RKO (cell line): ENCODE measurements around the gene MGA.

ENCODE experiments used
- DNase-seq: peaks from one replicate; pipeline ENCODE4 v3.0.0-alpha.2; 2016; ENCODE audit warnings: low spot score

Gene MGA

DNA sequence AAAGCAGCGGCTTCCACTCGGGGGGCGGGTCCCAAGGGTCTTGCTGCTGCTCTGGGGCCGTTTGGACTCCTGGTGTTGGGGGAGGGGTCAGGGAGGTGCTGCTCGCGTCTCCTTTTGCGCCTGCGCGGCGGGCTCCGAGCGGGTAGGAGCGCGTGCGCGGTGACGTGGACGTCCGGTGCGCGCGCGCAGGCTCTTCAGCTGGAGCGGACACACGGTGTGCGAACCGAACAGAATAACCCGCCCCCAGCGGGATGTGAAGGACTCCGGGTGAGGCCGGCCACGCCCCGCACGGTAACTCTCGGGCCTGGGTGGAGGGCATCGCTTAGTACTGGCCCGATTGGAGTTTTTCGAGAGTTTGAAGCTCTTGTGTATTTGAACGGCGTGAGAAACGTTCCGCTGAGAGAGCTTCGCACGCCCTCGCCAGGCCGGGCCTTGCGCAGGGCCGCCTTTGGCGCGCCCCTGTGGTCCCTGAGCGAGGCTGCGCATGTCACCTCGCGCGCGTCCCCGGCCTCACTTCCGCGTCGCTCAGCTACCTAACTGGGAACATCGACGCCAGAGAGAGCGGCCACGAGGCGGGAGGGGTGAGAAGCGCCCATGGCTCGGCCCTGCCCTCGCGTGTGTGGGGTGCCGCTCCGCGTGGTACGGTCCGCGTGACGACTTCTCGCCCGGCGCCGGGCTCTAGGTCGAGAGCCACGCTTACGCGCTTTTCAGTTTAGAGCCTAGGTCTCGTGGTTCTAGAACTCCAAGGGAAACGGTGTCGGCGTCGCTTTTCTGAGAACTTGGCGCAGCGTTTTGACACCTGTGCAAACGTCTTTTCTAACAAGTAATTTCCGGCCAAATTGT, at the start of gene MGA:
Gene MGA (plus strand): TSS at position 171 of the 843 bp plus-strand sequence.
- DNase-seq: peak; percentile 85

GRCh38 chr15:41620536-41621199, 39.5 kb upstream of the MGA start:
- no peak for DNase-seq

DNA sequence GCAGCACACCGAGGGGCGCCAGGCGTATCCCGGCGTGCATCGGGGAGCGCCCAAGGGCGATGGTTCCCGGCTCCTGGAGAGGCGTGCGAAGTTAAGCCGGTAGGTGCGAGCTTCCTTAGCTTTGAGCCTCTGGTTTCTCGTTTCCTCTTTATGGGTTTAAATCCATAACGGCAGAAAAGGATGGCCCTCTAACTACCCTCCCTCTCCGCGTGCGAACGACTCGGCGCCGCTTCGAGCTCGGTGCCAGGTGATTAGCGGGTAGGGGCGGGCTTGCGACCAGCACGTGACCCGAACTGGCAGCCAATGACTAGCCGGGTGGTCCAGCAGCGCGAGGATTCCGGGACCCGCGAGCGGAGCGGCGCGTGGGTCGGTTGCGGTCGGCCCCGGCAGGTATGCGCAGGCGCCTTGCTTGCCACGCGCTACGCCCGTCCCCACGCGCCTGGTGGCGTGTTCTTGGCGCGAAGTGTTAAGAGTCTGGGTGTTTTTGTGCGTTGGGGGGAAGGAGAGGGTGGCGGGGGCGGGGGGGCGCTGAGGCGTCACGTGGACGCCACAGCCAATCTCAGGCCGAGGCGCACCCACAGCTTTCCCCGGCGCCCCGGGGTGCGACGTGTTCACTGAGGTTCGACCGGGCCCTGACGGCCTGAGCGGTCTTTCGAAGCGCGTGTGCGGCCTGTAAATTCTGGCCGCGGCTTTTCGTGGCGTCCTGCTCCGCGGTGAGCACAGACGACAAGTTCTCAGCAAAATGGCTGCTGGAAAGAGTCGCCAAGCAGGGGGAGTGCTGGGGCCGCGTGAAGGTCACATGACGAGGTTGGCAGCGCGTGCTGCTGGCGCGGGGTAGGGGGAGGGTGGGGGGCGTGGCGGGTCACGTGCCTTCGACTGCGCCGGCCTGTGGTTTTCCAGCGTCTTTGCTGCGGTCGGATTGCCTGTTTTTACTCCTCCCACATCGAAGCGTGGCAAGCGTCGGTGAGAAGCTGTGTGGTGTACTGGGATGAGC, 38.7 kb upstream of the MGA start:
- no peak for DNase-seq

DNA sequence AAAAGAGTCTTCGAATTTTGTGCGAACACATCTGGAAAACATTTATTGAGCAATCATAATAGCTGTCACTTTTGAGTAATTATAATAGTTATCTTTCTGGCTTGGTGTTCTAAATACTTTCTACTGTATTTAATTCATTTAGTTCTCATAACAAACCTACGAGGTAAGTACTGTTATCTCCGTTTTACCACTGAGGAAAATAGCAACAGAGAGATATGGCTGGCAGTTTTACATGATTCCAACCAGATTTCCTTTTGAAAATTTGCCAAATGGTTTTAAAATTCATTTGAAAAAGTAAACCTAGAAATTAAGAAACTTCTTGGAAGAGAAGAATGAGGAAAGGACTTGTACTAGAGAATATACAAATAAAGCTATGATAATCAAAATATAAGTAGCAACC, 37.3 kb upstream of the MGA start:
- DNase-seq: no peak

- DNase-seq: no peak
These were observed 33.0 kb upstream of the MGA start for GRCh38 chr15:41627203-41627602.

- DNase-seq: no peak
These were observed 30.7 kb upstream of the MGA start for GRCh38 chr15:41629463-41629862.

DNA sequence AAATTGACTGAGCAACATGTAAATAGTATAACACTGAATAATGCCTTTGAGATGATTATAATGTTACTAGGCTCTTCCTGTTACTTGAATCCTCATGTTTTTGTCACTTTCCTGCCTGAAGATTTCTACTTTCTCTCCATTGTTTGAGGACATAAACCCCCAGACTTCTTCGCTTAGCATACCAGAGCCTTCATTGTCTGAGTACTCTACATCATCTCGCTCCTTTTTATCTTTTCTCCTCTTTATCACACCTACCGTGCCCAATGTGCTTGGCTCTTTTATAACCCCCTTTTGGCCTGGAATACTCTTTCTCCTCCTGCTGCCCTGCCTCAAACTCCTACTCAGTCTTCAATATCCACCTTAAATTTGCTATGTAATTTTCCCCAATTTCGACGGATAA, 30.3 kb upstream of the MGA start:
- DNase-seq: no peak

GRCh38 chr15:41630616-41631217, 29.5 kb upstream of the MGA start:
- DNase-seq: no peak

GRCh38 chr15:41631880-41632470, 28.2 kb upstream of the MGA start:
- no peak for DNase-seq

- DNase-seq: no peak
These were observed 26.6 kb upstream of the MGA start for GRCh38 chr15:41633609-41634008.

DNA sequence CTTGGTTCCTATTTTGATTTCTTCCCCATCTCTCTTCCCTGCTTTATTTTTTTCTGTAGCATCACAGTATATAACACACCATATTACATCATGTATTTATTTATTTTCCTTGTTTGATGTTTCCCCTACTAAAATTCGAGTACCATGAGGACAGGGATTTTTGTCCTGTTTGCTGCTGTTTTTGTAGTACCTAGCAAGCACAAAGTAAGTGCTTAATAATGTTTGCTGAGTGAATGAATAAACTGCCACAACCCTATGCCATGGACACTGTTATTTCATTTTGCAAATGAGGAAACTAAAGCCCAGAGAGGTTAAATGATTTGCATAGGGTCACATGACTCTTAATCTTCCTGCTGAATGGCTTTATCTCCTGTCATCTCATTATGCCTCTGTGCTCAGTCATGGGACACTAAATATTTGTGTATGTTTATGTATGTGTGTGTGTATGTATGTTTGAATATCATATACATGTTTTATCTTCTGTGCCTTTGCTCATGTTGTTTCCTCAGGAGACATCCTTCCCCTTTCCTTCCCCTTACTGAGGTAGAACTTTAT, 26.1 kb upstream of the MGA start:
- no peak for DNase-seq

GRCh38 chr15:41637086-41637485, 23.1 kb upstream of the MGA start:
- DNase-seq: no peak

DNA sequence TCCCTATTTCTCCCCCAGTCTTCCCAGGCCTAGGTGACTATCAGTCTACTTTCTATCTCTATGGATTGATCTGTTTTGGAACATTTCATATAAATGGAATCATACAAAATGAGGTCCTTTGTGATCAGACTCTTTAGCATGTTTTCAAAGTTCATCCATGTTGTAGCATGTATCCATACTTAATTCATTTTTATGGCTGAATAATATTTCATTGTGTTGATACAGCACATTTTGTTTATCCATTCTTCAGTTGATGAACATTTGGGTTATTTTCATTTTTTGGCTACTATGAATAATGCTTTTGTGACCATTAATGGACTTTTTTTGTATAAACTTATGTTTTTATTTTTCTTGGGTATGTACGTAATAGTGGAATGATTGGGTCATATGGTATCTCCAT, 19.2 kb upstream of the MGA start:
- no peak for DNase-seq

DNA sequence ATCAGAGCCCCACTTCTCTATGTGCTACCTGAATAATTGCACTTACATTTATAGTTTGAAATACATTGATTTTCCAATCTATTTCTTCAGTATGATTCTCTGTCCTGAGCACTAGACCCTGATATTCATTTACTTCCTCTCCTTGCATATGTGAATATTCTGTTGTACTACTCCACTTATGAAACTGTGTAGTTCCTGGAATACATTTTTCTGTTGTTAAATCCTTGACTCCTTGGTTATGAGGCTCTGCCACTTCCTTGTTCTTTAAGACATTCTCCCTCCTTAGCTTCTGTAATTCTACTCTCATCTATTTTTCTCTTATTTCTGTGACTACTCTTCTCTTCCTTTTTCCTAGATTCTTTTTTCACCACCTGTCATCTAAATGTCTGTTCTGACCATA, 12.9 kb upstream of the MGA start:
- no peak for DNase-seq

DNA sequence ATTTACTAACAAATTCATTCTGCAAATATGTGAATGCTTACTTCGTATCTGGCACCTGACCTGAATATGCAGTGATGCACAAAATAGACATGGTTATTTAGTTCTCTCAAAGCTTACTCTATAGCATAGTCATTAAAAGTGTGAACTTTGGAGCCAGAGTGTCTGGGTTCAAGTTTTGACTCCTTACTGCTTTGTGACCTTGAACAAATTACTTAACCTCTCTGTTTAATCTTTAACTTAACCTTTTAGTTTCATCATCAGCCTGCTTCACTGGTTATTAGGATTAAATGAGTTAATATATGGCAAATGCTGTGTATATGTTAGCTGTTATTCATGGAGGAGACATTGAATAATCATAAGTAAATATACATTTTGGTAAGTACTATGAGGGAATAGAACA, 12.1 kb upstream of the MGA start:
- DNase-seq: no peak

DNA sequence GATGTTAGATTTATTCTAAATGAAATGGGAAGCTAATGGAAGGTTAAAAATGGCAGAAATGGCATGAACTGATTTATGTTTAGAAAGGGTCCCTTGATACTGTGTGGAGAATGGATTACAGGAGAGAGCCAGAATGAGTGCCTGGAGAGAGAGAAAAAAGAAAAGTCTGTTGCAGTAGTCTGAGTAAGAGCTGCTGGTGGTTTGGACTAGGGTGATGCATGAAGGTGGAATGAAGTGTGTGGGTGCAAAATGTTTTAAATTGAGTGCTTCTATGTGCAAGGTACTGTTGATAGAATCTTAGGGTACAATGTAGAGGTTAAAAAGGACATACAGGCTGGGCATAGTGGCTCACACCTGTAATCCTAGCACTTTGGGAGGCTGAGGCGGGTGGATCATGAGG, 11.4 kb upstream of the MGA start:
- no peak for DNase-seq

DNA sequence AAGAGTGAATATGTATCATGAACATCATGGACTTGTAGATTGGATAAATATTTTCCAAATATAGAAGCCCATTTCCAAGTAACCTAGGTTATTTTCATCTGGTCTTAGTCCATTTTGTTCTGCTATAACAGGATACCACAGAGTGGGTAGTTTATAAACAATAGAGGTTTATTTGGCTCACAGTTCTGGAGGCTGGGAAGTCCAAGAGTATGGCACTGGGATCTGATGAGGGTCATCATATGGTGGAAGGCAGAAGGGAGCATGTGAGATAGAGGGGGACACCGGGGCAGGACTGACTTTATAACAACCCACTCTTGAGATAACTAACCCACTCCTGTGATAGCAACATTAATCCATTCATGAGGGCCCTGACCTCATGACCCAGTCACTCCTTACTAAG, 9.4 kb upstream of the MGA start:
- no peak for DNase-seq

DNA sequence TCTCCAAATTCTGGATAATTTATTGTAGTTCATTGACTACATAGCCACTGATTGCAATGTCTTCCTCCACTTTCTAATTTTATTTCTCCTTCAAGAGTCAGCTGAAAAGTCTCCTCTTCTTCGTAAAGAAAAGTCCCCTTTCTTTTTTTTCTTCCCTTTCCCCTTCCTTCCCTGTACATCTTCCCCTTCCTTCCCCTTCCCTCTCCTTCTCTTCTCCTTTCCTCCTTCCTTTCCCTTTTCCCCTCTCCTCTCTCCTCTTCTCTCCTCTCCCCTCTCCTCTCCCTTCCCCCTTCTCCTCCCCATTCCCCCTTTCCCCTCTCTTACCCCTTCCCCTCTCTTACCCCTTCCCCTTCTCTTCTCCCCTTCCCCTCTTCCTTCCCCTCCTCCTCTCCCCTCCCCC, 8.8 kb upstream of the MGA start:
- no peak for DNase-seq

GRCh38 chr15:41653760-41654159, 6.4 kb upstream of the MGA start:
- DNase-seq: no peak

DNA sequence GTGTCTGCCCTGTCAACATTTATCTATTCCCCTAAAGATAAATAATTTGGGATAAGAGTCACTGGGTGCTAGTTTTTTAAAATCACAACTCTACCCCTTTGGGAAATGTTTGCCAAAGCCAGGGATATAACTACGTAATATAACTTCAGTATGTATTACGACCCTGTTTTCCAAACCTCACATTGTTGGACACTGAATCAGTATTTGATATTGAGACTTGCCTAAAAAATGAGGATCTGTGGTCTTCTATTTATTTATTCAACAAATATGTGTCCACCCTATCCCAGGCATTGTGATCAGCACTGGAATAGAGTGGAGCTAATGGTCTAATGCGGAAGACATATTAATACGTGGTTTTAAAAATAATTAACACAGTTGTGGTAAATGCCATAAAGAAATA, 4.5 kb upstream of the MGA start:
- DNase-seq: no peak

DNA sequence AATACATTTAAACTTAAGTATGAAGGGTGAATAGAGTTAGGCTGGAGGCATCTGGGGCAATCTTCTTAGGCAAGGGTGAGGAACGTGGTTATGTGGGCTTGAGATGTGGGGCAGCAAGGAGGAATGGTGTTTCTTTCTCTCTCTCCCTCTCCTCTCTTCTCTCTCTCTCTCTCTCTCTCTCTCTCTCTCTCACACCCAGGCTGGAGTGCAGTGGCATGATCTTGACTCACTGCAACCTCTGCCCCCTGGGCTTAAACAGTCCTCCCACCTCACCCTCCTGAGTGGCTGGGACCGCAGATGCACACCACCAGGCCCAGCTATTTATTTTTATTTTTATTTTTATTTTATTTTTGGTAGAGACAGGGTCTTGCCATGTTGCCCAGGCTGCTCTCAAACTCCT, 4.0 kb upstream of the MGA start:
- no peak for DNase-seq
